Vagina (tissue), 2 donors: ENCODE measurements around the gene ODF4.

Experiments
- CTCF ChIP-seq, 3 experiments: fragments of 450-650 bp in 2 of 3; fragments of 200-600 bp in 1 of 3; sonication (generic) in 1 of 3; IDR thresholded peaks; one replicate each; pipeline ENCODE4 v1.5.1; 2017 to 2019; ENCODE audit warnings: antibody characterized with exemption in 3 of 3, mild to moderate bottlenecking in 2 of 3, moderate library complexity in 2 of 3
- POLR2A ChIP-seq, 2 donors: fragments of 450-650 bp; IDR thresholded peaks; one replicate each; pipeline ENCODE4 v1.6.1; 2017; ENCODE audit warnings: antibody characterized with exemption in 2 of 2, mild to moderate bottlenecking in 2 of 2, moderate library complexity in 2 of 2
- POLR2AphosphoS5 ChIP-seq, 2 donors: sonication (generic); formaldehyde crosslinking; IDR thresholded peaks; one replicate each; pipeline ENCODE4 v1.9.0; 2017; ENCODE audit warnings: antibody characterized with exemption in 2 of 2, mild to moderate bottlenecking in 2 of 2, low read depth in 1 of 2; ENCODE audit not compliant: insufficient read depth in 1 of 2

GRCh38 chr17:8350339-8350738 lies 10.7 kb downstream of the ODF4 start:
- no peak for TF ChIP-seq CTCF (IDR thresholded peaks at IDR 0.05)
- no peak for TF ChIP-seq POLR2A (IDR thresholded peaks at IDR 0.05)
- no peak for TF ChIP-seq POLR2AphosphoS5 (IDR thresholded peaks at IDR 0.05; ENCODE audit: insufficient read depth in 1 of 2, low read depth in 1 of 2)
